Coronary artery (tissue), 2 donors: ENCODE data around the gene PGLYRP1.

ENCODE experiments used
- DNase-seq: peaks from one replicate; pipeline ENCODE4 v3.0.0-alpha.2; 2017; ENCODE audit warnings: low spot score
- H3K27ac ChIP-seq, 2 donors: fragments of 200-600 bp; sonication (generic); one replicate each; pipeline ENCODE4 v1.5.1; 2016 to 2019
- H3K4me3 ChIP-seq: fragments of 200-600 bp; sonication (generic); 2 replicates; pipeline ENCODE4 v1.5.1; 2016; ENCODE audit warnings: mild to moderate bottlenecking, moderate library complexity
- TF ChIP-seq, protein P1 (sequence below): fragments of 200-600 bp; sonication (generic); IDR thresholded peaks from one replicate; pipeline ENCODE4 v1.5.1; 2019; ENCODE audit warnings: antibody characterized with exemption

The PGLYRP1 gene

DNA sequence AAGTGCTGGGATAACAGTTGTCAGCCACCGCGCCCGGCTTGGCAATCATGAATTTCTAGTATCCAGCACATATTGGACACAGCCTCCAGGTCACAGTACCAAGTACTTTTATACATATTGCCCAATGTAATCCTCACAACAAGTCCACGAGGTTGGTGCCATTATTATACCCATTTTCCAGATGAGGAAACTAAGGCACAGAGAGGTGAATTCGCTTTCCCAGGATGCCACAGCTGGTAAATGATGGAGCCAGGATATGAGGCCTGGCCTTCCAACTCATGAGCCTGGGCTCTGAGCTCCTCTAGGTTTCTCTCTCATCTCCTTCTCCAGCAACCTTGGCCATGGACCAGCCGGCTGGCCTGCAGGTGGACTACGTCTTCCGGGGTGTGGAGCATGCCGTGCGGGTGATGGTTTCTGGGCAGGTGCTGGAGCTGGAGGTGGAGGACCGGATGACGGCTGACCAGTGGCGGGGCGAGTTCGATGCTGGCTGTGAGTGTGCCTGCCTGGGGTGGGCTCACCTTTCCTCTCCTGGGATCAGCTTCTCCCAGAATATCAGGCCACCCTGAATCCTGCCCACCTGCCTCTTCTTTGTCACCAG is 20.1 kb downstream of the PGLYRP1 start:
- DNase-seq = no peak
- H3K4me3 ChIP-seq = no peak overlapping the region
- H3K27ac ChIP-seq = no peak overlapping the region
- TF ChIP-seq, protein P1, sequence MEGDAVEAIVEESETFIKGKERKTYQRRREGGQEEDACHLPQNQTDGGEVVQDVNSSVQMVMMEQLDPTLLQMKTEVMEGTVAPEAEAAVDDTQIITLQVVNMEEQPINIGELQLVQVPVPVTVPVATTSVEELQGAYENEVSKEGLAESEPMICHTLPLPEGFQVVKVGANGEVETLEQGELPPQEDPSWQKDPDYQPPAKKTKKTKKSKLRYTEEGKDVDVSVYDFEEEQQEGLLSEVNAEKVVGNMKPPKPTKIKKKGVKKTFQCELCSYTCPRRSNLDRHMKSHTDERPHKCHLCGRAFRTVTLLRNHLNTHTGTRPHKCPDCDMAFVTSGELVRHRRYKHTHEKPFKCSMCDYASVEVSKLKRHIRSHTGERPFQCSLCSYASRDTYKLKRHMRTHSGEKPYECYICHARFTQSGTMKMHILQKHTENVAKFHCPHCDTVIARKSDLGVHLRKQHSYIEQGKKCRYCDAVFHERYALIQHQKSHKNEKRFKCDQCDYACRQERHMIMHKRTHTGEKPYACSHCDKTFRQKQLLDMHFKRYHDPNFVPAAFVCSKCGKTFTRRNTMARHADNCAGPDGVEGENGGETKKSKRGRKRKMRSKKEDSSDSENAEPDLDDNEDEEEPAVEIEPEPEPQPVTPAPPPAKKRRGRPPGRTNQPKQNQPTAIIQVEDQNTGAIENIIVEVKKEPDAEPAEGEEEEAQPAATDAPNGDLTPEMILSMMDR = no peak

DNA sequence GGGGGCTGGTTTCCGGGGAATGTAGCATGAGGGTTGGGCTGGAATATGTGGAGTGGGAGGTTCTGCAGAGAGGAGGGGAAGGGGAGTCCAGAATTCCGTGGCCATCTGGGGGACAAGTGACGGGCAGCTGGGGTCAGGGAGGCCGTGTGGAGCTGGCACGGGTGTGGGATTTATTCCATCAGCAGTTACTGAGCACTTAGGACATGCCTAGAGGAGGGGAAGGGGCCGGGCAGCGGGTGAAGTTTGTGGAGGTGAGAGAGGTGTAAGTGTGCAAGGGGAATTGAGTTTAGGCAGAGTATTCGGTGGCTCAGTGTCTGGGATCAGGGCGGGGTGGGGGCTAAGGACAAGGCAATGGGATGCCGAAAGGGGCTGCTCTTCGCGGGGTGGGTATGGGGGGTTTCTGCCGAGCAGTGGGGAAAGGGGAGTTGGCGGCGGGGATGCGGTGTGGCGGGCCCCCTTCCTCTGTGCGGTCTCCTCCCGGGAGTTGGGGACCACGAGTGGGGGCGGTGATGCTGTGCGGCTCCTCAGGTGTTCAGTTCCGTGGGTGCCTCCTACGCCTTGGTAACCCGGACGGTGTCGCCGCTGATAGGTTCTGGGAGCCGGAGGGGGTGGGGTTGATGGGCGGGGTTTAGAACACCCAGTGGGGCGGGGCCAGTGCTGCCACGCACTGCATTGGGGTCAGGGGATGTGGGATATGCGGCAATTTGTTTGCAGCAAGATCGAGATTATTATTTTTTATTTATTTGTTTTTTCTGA is 22.2 kb downstream of the PGLYRP1 start:
- H3K27ac ChIP-seq = no peak overlapping the region
- DNase-seq = no peak
- TF ChIP-seq, protein P1 = no peak
- H3K4me3 ChIP-seq = peak overlapping the region; percentile 58

DNA sequence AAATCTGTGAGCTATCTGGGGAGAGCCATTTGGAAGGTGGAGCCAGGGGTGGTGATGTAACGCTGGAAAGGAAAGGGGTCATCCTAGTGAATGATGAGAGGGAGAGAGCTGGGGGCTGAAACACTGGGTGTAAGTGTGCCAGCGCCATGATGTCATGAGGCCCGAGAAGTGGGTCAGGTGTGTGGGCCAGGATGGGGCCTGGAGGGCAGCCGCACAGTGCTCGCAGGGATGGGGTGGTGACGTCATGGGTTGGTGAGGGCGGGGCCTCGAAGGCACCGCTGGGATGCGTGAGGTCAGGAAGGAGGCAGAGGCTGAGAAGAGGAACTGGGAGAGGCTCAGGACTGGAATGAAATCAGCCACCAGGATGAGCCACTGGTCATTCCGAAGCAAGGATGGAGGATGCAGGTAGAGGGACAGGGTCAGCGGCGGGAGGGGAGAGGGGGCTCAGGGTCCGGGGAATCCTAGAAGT is 23.2 kb downstream of the PGLYRP1 start:
- DNase-seq = no peak
- TF ChIP-seq, protein P1 = no peak
- H3K27ac ChIP-seq = no peak overlapping the region
- peak overlapping the region; percentile 17 for H3K4me3 ChIP-seq

DNA sequence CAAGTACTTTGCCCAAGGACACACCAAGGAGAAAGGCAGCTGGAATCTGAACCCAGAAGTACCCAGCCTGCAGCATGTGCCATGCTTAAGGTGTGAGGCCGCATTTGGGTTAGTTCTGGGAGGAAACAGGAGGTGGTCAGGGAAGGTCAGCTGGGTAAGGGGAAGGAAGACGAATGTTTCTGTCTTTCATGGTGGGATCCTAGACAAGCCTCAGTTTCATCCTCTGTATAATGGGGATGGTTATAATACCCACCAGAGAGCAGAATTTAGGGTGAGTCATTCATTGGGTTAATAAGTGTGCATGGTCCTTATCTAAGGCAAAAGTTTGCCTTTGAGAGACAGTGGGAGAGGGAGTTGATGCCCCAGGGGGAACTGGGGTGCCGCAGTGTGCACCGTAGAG is 24.0 kb downstream of the PGLYRP1 start:
- DNase-seq = no peak
- Histone ChIP-seq H3K27ac (no peak overlapping the region), H3K4me3 (no peak overlapping the region)
- TF ChIP-seq, protein P1 = no peak

DNA sequence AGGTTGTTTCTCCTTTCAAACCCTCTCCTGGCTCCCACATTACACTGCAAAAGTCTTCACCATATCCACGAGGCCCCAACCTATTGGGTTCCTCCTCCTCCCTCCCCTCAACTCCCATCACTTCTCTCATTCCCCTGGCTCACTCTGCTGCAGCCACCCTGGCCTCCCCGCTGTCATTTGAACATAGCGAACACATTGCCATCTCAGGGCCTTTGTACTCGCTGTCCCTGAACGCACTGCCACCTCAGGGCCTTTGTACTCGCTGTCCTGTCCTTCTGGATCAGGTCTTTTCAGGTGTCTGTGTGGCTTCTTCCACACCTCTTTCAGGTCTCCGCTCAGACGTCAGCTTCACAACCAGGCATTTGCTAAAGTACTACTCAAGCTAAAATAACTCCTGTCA is 25.9 kb downstream of the PGLYRP1 start:
- Histone ChIP-seq H3K27ac (no peak overlapping the region), H3K4me3 (no peak overlapping the region)
- no peak for DNase-seq
- TF ChIP-seq, protein P1 = no peak

DNA sequence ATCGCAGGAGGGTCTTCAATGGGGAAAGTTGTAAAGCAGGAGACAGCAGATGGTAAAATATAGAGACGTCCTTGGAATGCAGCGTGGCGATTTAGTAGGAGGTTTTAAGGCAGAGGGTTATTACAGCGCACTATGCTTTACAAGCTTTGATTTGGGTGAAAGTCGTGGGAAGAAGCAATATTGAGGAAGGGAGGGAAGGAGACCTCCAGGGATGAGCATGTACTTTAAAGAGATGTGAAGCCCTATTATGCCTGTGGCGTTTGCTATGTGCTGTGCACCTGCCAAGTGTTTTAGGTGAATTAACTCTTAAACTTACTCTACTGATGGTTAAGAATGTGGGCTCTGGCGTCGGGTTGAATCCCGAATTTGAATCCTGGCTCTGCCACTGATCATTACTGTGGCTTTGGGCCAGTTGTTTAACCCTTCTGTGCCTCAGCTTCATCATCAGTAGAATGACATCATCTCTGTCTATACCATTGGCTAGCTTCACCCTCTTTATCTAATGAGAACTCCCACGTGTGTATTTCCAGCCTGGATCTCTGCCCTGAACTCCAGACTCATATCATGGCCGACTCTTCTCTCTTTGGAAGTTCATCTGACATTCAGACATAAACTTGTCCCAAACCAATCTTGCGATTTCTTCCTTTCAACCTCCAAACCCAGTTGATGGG is 27.0 kb downstream of the PGLYRP1 start:
- H3K27ac ChIP-seq = peak overlapping the region in 1 of 2 donors; percentile 84
- TF ChIP-seq, protein P1 = no peak

More for the DNA sequence above, 27.0 kb downstream of the PGLYRP1 start:
- no peak for DNase-seq
- H3K4me3 ChIP-seq = peak overlapping the region; percentile 76
